Nucleus accumbens (tissue), 56 donors: ENCODE data around the gene KMT5B.
"Not testable (repeated sequence)": the region's sequence is repeated elsewhere in the genome, so short reads cannot be mapped to it uniquely, and the experiment has no call there.

ENCODE experiments used
- DNase-seq, 56 donors: peaks; one replicate each; lab custom pipeline; 2025; lab: John Stamatoyannopoulos, UW

Gene KMT5B

GRCh38 chr11:68213135-68213515, at the start of gene KMT5B:
KMT5B (minus strand) TSS chr11:68213296; CDS start chr11:68190076, 23,220 bp downstream.
- DNase-seq, result peak in 28 of 56 donors; percentile 31 to 75 (median 57)

GRCh38 chr11:68262544-68262827, 49.4 kb upstream of the KMT5B start:
- DNase-seq, result no peak

GRCh38 chr11:68261749-68262543, 48.9 kb upstream of the KMT5B start:
- no peak for DNase-seq

GRCh38 chr11:68261006-68261405, 47.9 kb upstream of the KMT5B start:
- DNase-seq, result peak in 16 of 56 donors; percentile 8 to 61 (median 34)

- DNase-seq, result no peak
Observed at GRCh38 chr11:68260484-68260883, 47.4 kb upstream of the KMT5B start.

GRCh38 chr11:68259122-68259959, 46.2 kb upstream of the KMT5B start:
- DNase-seq, result no peak

GRCh38 chr11:68258363-68258765, 45.3 kb upstream of the KMT5B start:
- DNase-seq, result no peak

GRCh38 chr11:68257477-68258362, 44.6 kb upstream of the KMT5B start:
- DNase-seq, result peak; percentile 50 to 98 (median 88)

- DNase-seq, result no peak
Observed at GRCh38 chr11:68256331-68256741, 43.2 kb upstream of the KMT5B start.

GRCh38 chr11:68255526-68255925, 42.4 kb upstream of the KMT5B start:
- DNase-seq, result no peak

GRCh38 chr11:68254421-68254820, 41.3 kb upstream of the KMT5B start:
- no peak for DNase-seq

- no peak for DNase-seq
Observed at GRCh38 chr11:68251765-68252164, 38.7 kb upstream of the KMT5B start.

GRCh38 chr11:68244912-68245311, 31.8 kb upstream of the KMT5B start:
- not testable (repeated sequence) for DNase-seq

- DNase-seq, result not testable (repeated sequence)
Observed at GRCh38 chr11:68243847-68244246, 30.8 kb upstream of the KMT5B start.

GRCh38 chr11:68242616-68243015, 29.5 kb upstream of the KMT5B start:
- no peak for DNase-seq

- no peak for DNase-seq
Observed at GRCh38 chr11:68231621-68232020, 18.5 kb upstream of the KMT5B start.

- DNase-seq, result no peak
Observed at GRCh38 chr11:68229601-68230000, 16.5 kb upstream of the KMT5B start.

- no peak for DNase-seq
Observed at GRCh38 chr11:68226421-68226820, 13.3 kb upstream of the KMT5B start.

GRCh38 chr11:68224606-68225005, 11.5 kb upstream of the KMT5B start:
- DNase-seq, result no peak

GRCh38 chr11:68223275-68223674, 10.2 kb upstream of the KMT5B start:
- no peak for DNase-seq

- no peak for DNase-seq
Observed at GRCh38 chr11:68221406-68221805, 8.3 kb upstream of the KMT5B start.
